Measurements from ENCODE around the gene USP3.

GRCh38 chr15:63497642-63498467 is 6.5 kb upstream of the USP3 start:
- TF ChIP-seq EZH2phosphoT487 (IDR thresholded peaks at IDR 0.05; ENCODE audit: low read length) (no peak), CTCF (IDR thresholded peaks at IDR 0.05; ENCODE audit: low read length) (no peak)

Data from MM.1S (cell line).